ENCODE data around the gene LIPK. TPM values are rescaled to one million over a fixed set of nuclear protein-coding genes. Genes with fewer than 3 reads are reported as not detected.

The LIPK gene
- total RNA-seq, 3 donors from 2014 or later (not counting 1 experiment from before 2014, with no cell fraction given): not detected

DNA sequence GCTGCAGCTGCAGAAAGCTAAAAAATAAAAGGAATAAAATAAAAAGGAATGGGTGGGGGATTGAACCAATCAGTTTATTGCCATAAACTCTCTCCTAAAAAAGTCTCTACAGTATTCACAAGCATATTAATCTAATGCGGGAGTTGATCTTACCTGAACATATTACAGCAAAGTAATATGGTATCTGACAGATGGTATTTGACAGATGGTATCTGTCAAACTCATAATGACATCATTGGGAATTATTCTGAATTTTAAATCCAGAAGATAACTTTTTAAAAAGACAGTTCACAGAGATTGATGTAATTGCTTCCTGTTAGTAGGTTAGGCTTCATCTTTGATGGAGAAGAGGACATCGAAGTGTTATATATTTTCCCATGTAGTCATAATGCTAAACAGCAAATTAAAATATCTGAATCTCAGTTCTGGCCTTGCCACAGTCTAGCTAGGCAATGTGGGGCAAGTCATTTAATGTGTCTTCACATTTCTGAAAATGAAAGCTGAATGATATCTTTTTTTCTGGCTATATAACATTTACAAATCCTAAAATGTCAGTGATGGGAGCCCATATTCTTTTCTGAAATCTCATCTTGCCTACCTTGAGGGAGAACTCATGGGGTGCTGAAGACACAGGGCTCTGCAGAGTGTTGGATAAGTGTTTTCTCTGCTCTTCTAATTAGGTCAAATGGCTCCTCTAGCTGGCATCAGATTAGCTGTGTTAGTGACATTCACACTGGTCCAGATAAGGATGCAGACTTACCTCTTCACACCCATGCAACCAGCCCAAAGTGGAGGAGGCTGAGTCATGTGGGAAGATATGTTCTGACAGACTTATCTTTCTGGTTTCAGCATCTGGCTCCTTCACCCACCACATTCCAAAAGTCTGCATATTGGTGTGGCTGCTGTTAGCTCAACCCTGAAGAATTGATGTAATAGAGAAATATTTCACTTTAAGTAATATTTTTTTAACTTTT is 94.4 kb downstream of the LIPK start:
- no peak overlapping the region for H3K4me3 Mint-ChIP-seq
- DNase-seq (no peak), ATAC-seq (peak; percentile 44 to 68 (median 52))

More for the DNA sequence above, 94.4 kb downstream of the LIPK start:
- Mint-ChIP-seq H3K4me1 (no peaks in the 10 kb centered on the region), H3K27ac (no peak overlapping the region), H3K9me3 (no peaks in the 10 kb centered on the region), H3K36me3 (no peaks in the 10 kb centered on the region), H3K27me3 (ENCODE audit: low read depth in 2 of 2) (no peaks in the 10 kb centered on the region)
- no peak for TF ChIP-seq CTCF (IDR thresholded peaks at IDR 0.05)
- no CpG with 5 or more reads among the region's 2 CpGs for WGBS (ENCODE audit: insufficient coverage)
- no peaks in the 10 kb centered on the region for H3K36me3 ChIP-seq (ENCODE audit: control insufficient read depth, insufficient read depth, low read length)
- H3K27me3 ChIP-seq (ENCODE audit: control insufficient read depth, insufficient read depth, low read length): no peaks in the 10 kb centered on the region
- intact Hi-C loops (cut with micrococcal nuclease): no loop called here
- no peak overlapping the region for H3K27ac ChIP-seq (ENCODE audit: low read length)
- no peaks in the 10 kb centered on the region for H3K9me3 ChIP-seq (ENCODE audit: control insufficient read depth, insufficient read depth, low read length)
- H3K4me1 ChIP-seq (ENCODE audit: control insufficient read depth, insufficient read depth, low read length): no peaks in the 10 kb centered on the region
- no peak overlapping the region for H3K4me3 ChIP-seq (ENCODE audit: low read length)

Other genes with a start within 250 kb of the LIPK start
- 1 to 10 TPM; 4.0 to 6.8 (median 4.4) TPM for gene RNLS, start 122.9 kb upstream of the LIPK start, total RNA-seq
- gene LIPJ, start 119.5 kb upstream of the LIPK start, total RNA-seq: under 1 TPM in 1 of 3 donors, not detected in 2; 0.09 TPM
- gene LIPF, start 41.8 kb upstream of the LIPK start, total RNA-seq: not detected
- under 1 TPM in 2 of 3 donors, not detected in 1; 0.66 to 0.83 TPM for gene LIPN, start 53.8 kb downstream of the LIPK start, total RNA-seq
- gene LIPM, start 96.5 kb downstream of the LIPK start, total RNA-seq: not detected
- not detected for gene ANKRD22, start 145.6 kb downstream of the LIPK start, total RNA-seq
- gene STAMBPL1, start 174.0 kb downstream of the LIPK start, total RNA-seq: 10 to 100 TPM; 14.8 to 30.3 (median 18.1) TPM
- 10 to 100 TPM in 1 of 3 donors, 1 to 10 TPM in 2; 5.0 to 13.1 (median 7.4) TPM for gene ACTA2, start 246.5 kb downstream of the LIPK start, total RNA-seq